GM19240 (cell line): ENCODE data around the gene CDC73.
"Not testable (repeated sequence)": the region's sequence is repeated elsewhere in the genome, so short reads cannot be mapped to it uniquely, and the experiment has no call there.

Experiments used
- DNase-seq: peaks from one replicate; pipeline ENCODE4 v3.0.0; 2011; ENCODE audit warnings: low spot score; ENCODE audit not compliant: insufficient read length

Gene CDC73

GRCh38 chr1:193229136-193229535 is 107.3 kb downstream of the CDC73 start:
- no peak for DNase-seq

GRCh38 chr1:193231146-193231545 is 109.3 kb downstream of the CDC73 start:
- not testable (repeated sequence) for DNase-seq

GRCh38 chr1:193234530-193234929 is 112.7 kb downstream of the CDC73 start:
- DNase-seq: no peak

- no peak for DNase-seq
Observed at GRCh38 chr1:193237381-193237978, 115.6 kb downstream of the CDC73 start.

GRCh38 chr1:193240609-193241008 is 118.8 kb downstream of the CDC73 start:
- no peak for DNase-seq

- DNase-seq: no peak
Observed at GRCh38 chr1:193241132-193241827, 119.4 kb downstream of the CDC73 start.

GRCh38 chr1:193242000-193242399 is 120.2 kb downstream of the CDC73 start:
- no peak for DNase-seq

- DNase-seq: no peak
Observed at GRCh38 chr1:193249187-193249586, 127.4 kb downstream of the CDC73 start.

- DNase-seq: no peak
Observed at GRCh38 chr1:193251950-193252349, 130.1 kb downstream of the CDC73 start.

- no peak for DNase-seq
Observed at GRCh38 chr1:193256019-193256418, 134.2 kb downstream of the CDC73 start.

GRCh38 chr1:193259636-193260035 is 137.8 kb downstream of the CDC73 start:
- DNase-seq: no peak

- DNase-seq: no peak
Observed at GRCh38 chr1:193260056-193260745, 138.4 kb downstream of the CDC73 start.

GRCh38 chr1:193260896-193261295 is 139.1 kb downstream of the CDC73 start:
- no peak for DNase-seq

- no peak for DNase-seq
Observed at GRCh38 chr1:193262661-193263060, 140.8 kb downstream of the CDC73 start.

GRCh38 chr1:193264313-193265065 is 142.7 kb downstream of the CDC73 start:
- no peak for DNase-seq

GRCh38 chr1:193265716-193266115 is 143.9 kb downstream of the CDC73 start:
- no peak for DNase-seq

GRCh38 chr1:193266794-193267193 is 145.0 kb downstream of the CDC73 start:
- not testable (repeated sequence) for DNase-seq

- no peak for DNase-seq
Observed at GRCh38 chr1:193270996-193271395, 149.2 kb downstream of the CDC73 start.

GRCh38 chr1:193275773-193276172 is 153.9 kb downstream of the CDC73 start:
- no peak for DNase-seq

GRCh38 chr1:193278968-193279367 is 157.1 kb downstream of the CDC73 start:
- no peak for DNase-seq

GRCh38 chr1:193281894-193282293 is 160.1 kb downstream of the CDC73 start:
- no peak for DNase-seq

GRCh38 chr1:193283016-193283415 is 161.2 kb downstream of the CDC73 start:
- DNase-seq: no peak
